Measurements from ENCODE around the gene MACO1. TPM values are rescaled to one million over a fixed set of nuclear protein-coding genes. Genes with fewer than 3 reads are reported as not detected.
A peak's percentile ranks its signal among the peaks of the same experiment; 100 is the strongest.

MACO1 gene
- total and polyA plus RNA-seq, 2 of the 13 experiments (the other 11 are each of a cell fraction or from before 2014, with no cell fraction given): 9.7 to 17.0 TPM

GRCh38 chr1:25549273-25550154, 118.8 kb downstream of the MACO1 start (continued):
- TF ChIP-seq, protein P1, sequence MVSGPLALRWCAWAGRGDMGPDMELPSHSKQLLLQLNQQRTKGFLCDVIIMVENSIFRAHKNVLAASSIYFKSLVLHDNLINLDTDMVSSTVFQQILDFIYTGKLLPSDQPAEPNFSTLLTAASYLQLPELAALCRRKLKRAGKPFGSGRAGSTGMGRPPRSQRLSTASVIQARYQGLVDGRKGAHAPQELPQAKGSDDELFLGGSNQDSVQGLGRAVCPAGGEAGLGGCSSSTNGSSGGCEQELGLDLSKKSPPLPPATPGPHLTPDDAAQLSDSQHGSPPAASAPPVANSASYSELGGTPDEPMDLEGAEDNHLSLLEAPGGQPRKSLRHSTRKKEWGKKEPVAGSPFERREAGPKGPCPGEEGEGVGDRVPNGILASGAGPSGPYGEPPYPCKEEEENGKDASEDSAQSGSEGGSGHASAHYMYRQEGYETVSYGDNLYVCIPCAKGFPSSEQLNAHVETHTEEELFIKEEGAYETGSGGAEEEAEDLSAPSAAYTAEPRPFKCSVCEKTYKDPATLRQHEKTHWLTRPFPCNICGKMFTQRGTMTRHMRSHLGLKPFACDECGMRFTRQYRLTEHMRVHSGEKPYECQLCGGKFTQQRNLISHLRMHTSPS (CRISPR knock-in tag; IDR thresholded peaks at IDR 0.05; ENCODE audit: low read depth): no peak
- 0 out of 2 replicates have a peak, but pooled peaks have one; percentile 13 for TF ChIP-seq NFYB (CRISPR knock-in tag; IDR thresholded peaks at IDR 0.05)
- TF ChIP-seq TMF1 (CRISPR knock-in tag; IDR thresholded peaks at IDR 0.05; ENCODE audit: low read depth): no peak
- TF ChIP-seq IKZF4 (CRISPR knock-in tag; IDR thresholded peaks at IDR 0.05; ENCODE audit: borderline replicate concordance, low read depth, not compliant biosample characterization): no peak
- peak; percentile 26; the same call in 1 of the 2 replicates for TF ChIP-seq PHF8 (CRISPR knock-in tag; IDR thresholded peaks at IDR 0.05)
- TF ChIP-seq MBD4 (IDR thresholded peaks at IDR 0.05; ENCODE audit: borderline replicate concordance, low read length): no peak
- peak; percentile 49; the same call in 1 of the 2 replicates for TF ChIP-seq ZNF768 (CRISPR knock-in tag; IDR thresholded peaks at IDR 0.05)
- 0 out of 2 replicates have a peak, but pooled peaks have one; percentile 34 for TF ChIP-seq KLF11 (CRISPR knock-in tag; IDR thresholded peaks at IDR 0.05)
- 0 out of 2 replicates have a peak, but pooled peaks have one; percentile 42 for TF ChIP-seq HNF1B (CRISPR knock-in tag; IDR thresholded peaks at IDR 0.05)
- no peak for TF ChIP-seq NFE2L2 (IDR thresholded peaks at IDR 0.05; ENCODE audit: low read length)
- TF ChIP-seq ARID2 (CRISPR knock-in tag; IDR thresholded peaks at IDR 0.05; ENCODE audit: borderline replicate concordance): peak; percentile 69; the same call in 1 of the 2 replicates
- peak; percentile 39; the same call in 1 of the 2 replicates for TF ChIP-seq ZNF816 (CRISPR knock-in tag; IDR thresholded peaks at IDR 0.05; ENCODE audit: borderline replicate concordance)
- no peak for TF ChIP-seq GABPA (IDR thresholded peaks at IDR 0.05; ENCODE audit: low read depth, low read length)
- TF ChIP-seq GABPA (CRISPR knock-in tag; IDR thresholded peaks at IDR 0.05; ENCODE audit: low read depth): peak; percentile 24; the same call in 1 of the 2 replicates
- no peak for TF ChIP-seq POLR2AphosphoS5 (IDR thresholded peaks at IDR 0.05; ENCODE audit: low read depth, low read length)
- TF ChIP-seq ZNF546 (CRISPR knock-in tag; conservative IDR thresholded peaks at IDR 0.05): no peak
- TF ChIP-seq ZNF501 (CRISPR knock-in tag; IDR thresholded peaks at IDR 0.05): 0 out of 2 replicates have a peak, but pooled peaks have one; percentile 20
- no peak for TF ChIP-seq ZNF225 (CRISPR knock-in tag; IDR thresholded peaks at IDR 0.05)
- TF ChIP-seq ZKSCAN8 (CRISPR knock-in tag; IDR thresholded peaks at IDR 0.05; ENCODE audit: borderline replicate concordance): 0 out of 2 replicates have a peak, but pooled peaks have one; percentile 30
- no peak for TF ChIP-seq ASH2L (IDR thresholded peaks at IDR 0.05; ENCODE audit: insufficient read length, low read depth, low read length)
- 0 out of 4 replicates have a peak, but pooled peaks of 1 of the 2 experiments have one; percentile 4 for TF ChIP-seq HMGXB4 (CRISPR knock-in tag; IDR thresholded peaks at IDR 0.05; ENCODE audit: borderline replicate concordance in 1 of 2, low read depth in 1 of 2)
- no peak for TF ChIP-seq ZFP36L2 (CRISPR knock-in tag; IDR thresholded peaks at IDR 0.05)

All from HepG2 (cell line).